H9 (cell line): ENCODE data around the gene SLC17A9. TPM values are rescaled to one million over a fixed set of nuclear protein-coding genes. Genes with fewer than 3 reads are reported as not detected.

Experiments
- DNase-seq: peaks from one replicate; pipeline ENCODE4 v3.0.0-alpha.2; 2017
- H2AFZ ChIP-seq: one replicate; pipeline ENCODE4 v1.6.1; 2013; ENCODE audit warnings: mild to moderate bottlenecking, low read length, control low read depth, moderate library complexity
- H2AK5ac ChIP-seq: 2 replicates; pipeline ENCODE4 v1.6.1; 2013; ENCODE audit warnings: low read length, control low read depth, mixed read lengths; ENCODE audit not compliant: insufficient read length
- H2BK120ac ChIP-seq: one replicate; pipeline ENCODE4 v1.6.1; 2013; ENCODE audit warnings: low read depth, mild to moderate bottlenecking, low read length, control low read depth, inconsistent platforms; ENCODE audit not compliant: poor library complexity, severe bottlenecking
- H2BK12ac ChIP-seq: 2 replicates; pipeline ENCODE4 v1.6.1; 2013; ENCODE audit warnings: low read length, control low read depth, mixed read lengths, low read depth; ENCODE audit not compliant: insufficient read length
- H2BK15ac ChIP-seq: 2 replicates; pipeline ENCODE4 v1.6.1; 2013; ENCODE audit warnings: low read depth, low read length, control low read depth
- H2BK20ac ChIP-seq: one replicate; pipeline ENCODE4 v1.6.1; 2013; ENCODE audit warnings: low read depth, mild to moderate bottlenecking, low read length, control low read depth, inconsistent platforms; ENCODE audit not compliant: poor library complexity, severe bottlenecking
- H2BK5ac ChIP-seq: 2 replicates; pipeline ENCODE4 v1.6.1; 2013; ENCODE audit warnings: low read length, control low read depth, mixed read lengths; ENCODE audit not compliant: insufficient read length
- H3K14ac ChIP-seq: 2 replicates; pipeline ENCODE4 v1.6.1; 2013; ENCODE audit warnings: low read length, control low read depth; ENCODE audit not compliant: insufficient read depth
- H3K18ac ChIP-seq: 2 replicates; pipeline ENCODE4 v1.6.1; 2013; ENCODE audit warnings: low read depth, mild to moderate bottlenecking, mixed read lengths, low read length, control low read depth; ENCODE audit not compliant: insufficient read length
- H3K23ac ChIP-seq: 2 replicates; pipeline ENCODE4 v1.6.1; 2013; ENCODE audit warnings: low read length, control low read depth, mixed read lengths, low read depth; ENCODE audit not compliant: insufficient read length
- H3K23me2 ChIP-seq: 2 replicates; pipeline ENCODE4 v1.6.1; 2013; ENCODE audit warnings: low read depth, mild to moderate bottlenecking, mixed read lengths, low read length, control low read depth; ENCODE audit not compliant: insufficient read length, poor library complexity, severe bottlenecking
- H3K27ac ChIP-seq: 2 replicates; pipeline ENCODE4 v1.5.1; 2013; ENCODE audit warnings: low read length, control low read depth, mixed read lengths, low read depth; ENCODE audit not compliant: insufficient read length
- H3K27me3 ChIP-seq: 2 replicates; pipeline ENCODE4 v1.6.1; 2013; ENCODE audit warnings: low read length, control low read depth, inconsistent platforms; ENCODE audit not compliant: insufficient read depth
- H3K4ac ChIP-seq: 2 replicates; pipeline ENCODE4 v1.6.1; 2013; ENCODE audit warnings: low read depth, mild to moderate bottlenecking, control low read depth, inconsistent platforms, low read length, moderate library complexity
- H3K4me1 ChIP-seq: 2 replicates; pipeline ENCODE4 v1.6.1; 2013; ENCODE audit warnings: low read length, control low read depth, inconsistent platforms; ENCODE audit not compliant: insufficient read depth
- H3K4me2 ChIP-seq: 2 replicates; pipeline ENCODE4 v1.6.1; 2013; ENCODE audit warnings: low read length, control low read depth, mixed read lengths; ENCODE audit not compliant: insufficient read length, insufficient read depth
- H3K56ac ChIP-seq: 2 replicates; pipeline ENCODE4 v1.6.1; 2013; ENCODE audit warnings: low read depth, mild to moderate bottlenecking, mixed read lengths, low read length, control low read depth; ENCODE audit not compliant: insufficient read length
- H3K79me1 ChIP-seq: 2 replicates; pipeline ENCODE4 v1.6.1; 2013; ENCODE audit warnings: low read depth, mild to moderate bottlenecking, moderate library complexity, low read length, control low read depth, inconsistent platforms; ENCODE audit not compliant: insufficient read depth, poor library complexity, severe bottlenecking
- H3K79me2 ChIP-seq: 2 replicates; pipeline ENCODE4 v1.6.1; 2013; ENCODE audit warnings: low read length, control low read depth, inconsistent platforms; ENCODE audit not compliant: insufficient read depth
- H3K9ac ChIP-seq: 2 replicates; pipeline ENCODE4 v1.6.1; 2013; ENCODE audit warnings: low read length, control low read depth, mixed read lengths; ENCODE audit not compliant: insufficient read length; ENCODE audit errors: extremely low read depth
- H3K9me3 ChIP-seq: one replicate; pipeline ENCODE4 v1.6.1; 2013; ENCODE audit warnings: low read depth, low read length, inconsistent platforms; ENCODE audit not compliant: control insufficient read depth
- H3T11ph ChIP-seq: one replicate; pipeline ENCODE4 v1.6.1; 2013; ENCODE audit warnings: mild to moderate bottlenecking, low read length, control low read depth, inconsistent platforms
- H4K20me1 ChIP-seq: one replicate; pipeline ENCODE4 v1.6.1; 2013; ENCODE audit not compliant: control insufficient read depth, insufficient read length, insufficient read depth
- H4K5ac ChIP-seq: 2 replicates; pipeline ENCODE4 v1.6.1; 2013; ENCODE audit warnings: low read depth, mild to moderate bottlenecking, mixed read lengths, low read length, control low read depth; ENCODE audit not compliant: insufficient read length
- H4K8ac ChIP-seq: replicated peaks from 2 replicates; pipeline ENCODE4 v1.6.1; 2013; ENCODE audit warnings: low read length, control low read depth, mixed read lengths, low read depth; ENCODE audit not compliant: insufficient read length
- H4K91ac ChIP-seq: 2 replicates; pipeline ENCODE4 v1.6.1; 2013; ENCODE audit warnings: low read depth, mild to moderate bottlenecking, moderate library complexity, mixed read lengths, low read length, control low read depth; ENCODE audit not compliant: insufficient read length
- H3K27ac Mint-ChIP-seq, 3 experiments: 2 replicates in 2 of 3; 3 replicates in 1 of 3; pipeline ENCODE4 v1.8.0; 2020 to 2021; ENCODE audit warnings: mixed read lengths in 3 of 3, mild to moderate bottlenecking in 1 of 3, moderate library complexity in 1 of 3
- H3K27me3 Mint-ChIP-seq: 2 replicates; pipeline ENCODE4 v1.8.0; 2021; ENCODE audit warnings: low read depth, mild to moderate bottlenecking, moderate library complexity, mixed read lengths
- H3K36me3 Mint-ChIP-seq, 3 experiments: 2 replicates in 2 of 3; 3 replicates in 1 of 3; pipeline ENCODE4 v1.8.0; 2020 to 2021; ENCODE audit warnings: low read depth in 3 of 3, mixed read lengths in 3 of 3; ENCODE audit not compliant: insufficient read depth in 1 of 3
- H3K4me1 Mint-ChIP-seq, 2 experiments: 2 replicates each; pipeline ENCODE4 v1.8.0; 2020; ENCODE audit warnings: mixed read lengths in 2 of 2
- H3K4me3 Mint-ChIP-seq, 2 experiments: 2 replicates in 1 of 2; 3 replicates in 1 of 2; pipeline ENCODE4 v1.8.0; 2020 to 2021; ENCODE audit warnings: mild to moderate bottlenecking in 2 of 2, mixed read lengths in 2 of 2, moderate library complexity in 1 of 2
- H3K9me3 Mint-ChIP-seq, 2 experiments: 2 replicates in 1 of 2; 3 replicates in 1 of 2; pipeline ENCODE4 v1.8.0; 2020; ENCODE audit warnings: mild to moderate bottlenecking in 2 of 2, mixed read lengths in 2 of 2, moderate library complexity in 1 of 2
- WGBS: extraction: QIAGEN DNeasy Blood & Tissue Kit; methylation state at CpG from one replicate; pipeline ENCODE4 v1.1.7; 2013; ENCODE audit warnings: missing lambda C conversion rate, low lambda C conversion rate, mixed read lengths; ENCODE audit not compliant: insufficient read length; ENCODE audit errors: extremely low coverage; 5-methylcytosine and 5-hydroxymethylcytosine counted together
- total RNA-seq: library from RNA; stranded (reverse); gene quantifications from 2 replicates; pipeline ENCODE4 v1.2.1, GENCODE V29; 2021
- TF ChIP-seq, protein P1 (sequence below): fragments of 200-600 bp; sonication (generic); conservative IDR thresholded peaks from 3 replicates; pipeline ENCODE4 v1.8.0; 2021; ENCODE audit warnings: antibody characterized with exemption, mild to moderate bottlenecking

Gene SLC17A9
- total RNA-seq, 1 experiment from 2014 or later = 20.9 TPM

DNA sequence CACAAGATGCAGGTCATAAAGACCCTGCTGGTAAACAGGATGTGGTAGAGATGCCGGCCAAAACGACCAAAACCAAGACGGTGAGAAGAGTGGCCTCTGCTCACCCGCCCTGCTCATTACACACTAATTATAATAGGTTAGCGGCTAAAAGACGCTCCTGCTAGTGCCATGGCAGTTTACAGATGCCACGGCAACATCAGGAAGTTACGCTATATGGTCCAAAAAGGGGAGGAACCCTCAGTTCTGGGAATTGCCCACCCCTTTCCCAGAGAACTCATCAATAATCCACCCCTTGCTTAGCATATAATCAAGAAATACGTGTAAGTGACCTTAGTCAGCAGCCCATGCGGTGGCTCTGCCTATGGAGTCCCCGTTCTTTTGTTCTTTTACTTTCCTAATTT lies 36.7 kb downstream of the SLC17A9 start:
- Histone ChIP-seq H3K23ac (no peak overlapping the region), H3K9ac (no peak overlapping the region), H3K18ac (no peak overlapping the region), H3K9me3 (no peaks in the 10 kb centered on the region), H3K23me2 (no peaks in the 10 kb centered on the region), H4K5ac (no peak overlapping the region), H2BK120ac (no peak overlapping the region), H2BK15ac (no peak overlapping the region), H4K20me1 (no peaks in the 10 kb centered on the region), H3K4me1 (peaks cover 6% of the 10 kb centered on the region; the same call in 1 of the 2 replicates), H3T11ph (no peak overlapping the region), H3K27ac (no peak overlapping the region), H3K79me2 (no peaks in the 10 kb centered on the region), H2BK5ac (no peak overlapping the region), H3K14ac (no peak overlapping the region), H3K27me3 (no peaks in the 10 kb centered on the region), H3K4me2 (no peak overlapping the region), H2BK12ac (no peak overlapping the region), H2AFZ (no peak overlapping the region), H4K91ac (no peak overlapping the region), H3K79me1 (no peaks in the 10 kb centered on the region), H4K8ac (no peak overlapping the region), H2AK5ac (no peak overlapping the region), H3K56ac (no peak overlapping the region), H2BK20ac (no peak overlapping the region), H3K4ac (no peak overlapping the region)
- Mint-ChIP-seq H3K36me3 (no peaks in the 10 kb centered on the region), H3K4me3 (no peak overlapping the region), H3K27me3 (peaks cover 34% of the 10 kb centered on the region), H3K4me1 (peaks cover 14 to 27% of the 10 kb centered on the region in 2 experiments), H3K27ac (0 out of 7 replicates have a peak overlapping the region, but pooled peaks of 1 of the 3 experiments have one; percentile 28), H3K9me3 (no peaks in the 10 kb centered on the region; a peak in 1 of 5 replicates)
- DNase-seq = no peak
- no CpG with 5 or more reads among the region's 11 CpGs for WGBS
- TF ChIP-seq, protein P1, sequence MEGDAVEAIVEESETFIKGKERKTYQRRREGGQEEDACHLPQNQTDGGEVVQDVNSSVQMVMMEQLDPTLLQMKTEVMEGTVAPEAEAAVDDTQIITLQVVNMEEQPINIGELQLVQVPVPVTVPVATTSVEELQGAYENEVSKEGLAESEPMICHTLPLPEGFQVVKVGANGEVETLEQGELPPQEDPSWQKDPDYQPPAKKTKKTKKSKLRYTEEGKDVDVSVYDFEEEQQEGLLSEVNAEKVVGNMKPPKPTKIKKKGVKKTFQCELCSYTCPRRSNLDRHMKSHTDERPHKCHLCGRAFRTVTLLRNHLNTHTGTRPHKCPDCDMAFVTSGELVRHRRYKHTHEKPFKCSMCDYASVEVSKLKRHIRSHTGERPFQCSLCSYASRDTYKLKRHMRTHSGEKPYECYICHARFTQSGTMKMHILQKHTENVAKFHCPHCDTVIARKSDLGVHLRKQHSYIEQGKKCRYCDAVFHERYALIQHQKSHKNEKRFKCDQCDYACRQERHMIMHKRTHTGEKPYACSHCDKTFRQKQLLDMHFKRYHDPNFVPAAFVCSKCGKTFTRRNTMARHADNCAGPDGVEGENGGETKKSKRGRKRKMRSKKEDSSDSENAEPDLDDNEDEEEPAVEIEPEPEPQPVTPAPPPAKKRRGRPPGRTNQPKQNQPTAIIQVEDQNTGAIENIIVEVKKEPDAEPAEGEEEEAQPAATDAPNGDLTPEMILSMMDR = no peak
